Measurements from ENCODE around the gene WNT3A. TPM values are rescaled to one million over a fixed set of nuclear protein-coding genes. Genes with fewer than 3 reads are reported as not detected.
A peak's percentile ranks its signal among the peaks of the same experiment; 100 is the strongest.

The WNT3A gene
- total RNA-seq, 1 experiment from 2014 or later = not detected

DNA sequence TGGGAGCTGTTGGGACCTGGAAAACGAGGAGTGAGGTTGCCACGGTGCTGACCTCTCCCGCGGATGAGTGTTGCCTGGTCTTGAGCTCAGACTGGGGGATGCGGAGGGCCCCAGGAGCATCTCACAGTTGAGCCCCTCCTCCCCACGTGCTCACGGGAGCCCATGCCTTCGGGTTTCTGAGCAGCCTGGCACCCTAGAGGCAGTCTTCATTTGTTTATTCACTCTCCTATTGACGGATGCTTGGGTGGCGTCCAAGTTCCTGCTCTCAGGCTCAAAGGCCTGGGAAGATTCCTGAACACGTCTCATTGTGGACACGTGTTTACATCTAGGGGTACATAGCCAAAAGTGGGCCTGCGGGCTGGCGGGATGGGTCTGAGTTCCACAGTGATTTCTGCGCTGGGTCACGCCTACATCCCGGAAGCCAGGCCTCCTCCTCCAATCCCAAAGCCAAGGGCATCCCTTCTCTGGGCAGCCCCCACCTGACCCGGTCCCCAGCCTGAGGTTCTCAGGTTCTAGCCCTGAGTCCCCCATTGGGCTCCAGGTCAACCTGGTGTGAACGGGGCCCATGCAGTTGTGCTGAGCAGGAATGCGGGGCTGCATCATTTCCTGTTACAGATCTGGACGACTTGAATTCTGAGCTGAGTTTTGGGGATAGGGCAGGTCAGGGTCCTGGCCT is 14.7 kb downstream of the WNT3A start:
- TF ChIP-seq CTCF (IDR thresholded peaks at IDR 0.05; ENCODE audit: unreplicated experiment) = no peak
- BruUV-seq (replicated peaks) = no TSS peak
- H3K4me3 Mint-ChIP-seq (ENCODE audit: low read depth, unreplicated experiment) = no peak overlapping the region
- no peaks in the 10 kb centered on the region for H3K4me1 Mint-ChIP-seq (ENCODE audit: low read depth, unreplicated experiment)
- H3K9me3 Mint-ChIP-seq (ENCODE audit: low read depth, unreplicated experiment) = no peaks in the 10 kb centered on the region
- peak; percentile 39 for DNase-seq
- no peak overlapping the region for H3K27ac Mint-ChIP-seq (ENCODE audit: unreplicated experiment)
- H3K27me3 Mint-ChIP-seq (ENCODE audit: unreplicated experiment) = peaks cover 30% of the 10 kb centered on the region
- no peaks in the 10 kb centered on the region for H3K36me3 Mint-ChIP-seq (ENCODE audit: insufficient read depth, unreplicated experiment)
- intact Hi-C loops (cut with micrococcal nuclease; ENCODE audit: unreplicated experiment) = no loop called here
- CTCF ChIA-PET = interaction anchor here (1.0 kb wide), 1 partner anchor 22 kb away, joined by 4 read pairs; no protein-coding TSS in a partner anchor

GRCh38 chr1:228022571-228023293 is 15.9 kb downstream of the WNT3A start:
- no peak for TF ChIP-seq CTCF (IDR thresholded peaks at IDR 0.05; ENCODE audit: unreplicated experiment)
- Mint-ChIP-seq H3K4me3 (ENCODE audit: low read depth, unreplicated experiment) (no peak overlapping the region), H3K4me1 (ENCODE audit: low read depth, unreplicated experiment) (no peaks in the 10 kb centered on the region), H3K36me3 (ENCODE audit: insufficient read depth, unreplicated experiment) (no peaks in the 10 kb centered on the region), H3K27ac (ENCODE audit: unreplicated experiment) (no peak overlapping the region), H3K9me3 (ENCODE audit: low read depth, unreplicated experiment) (no peaks in the 10 kb centered on the region), H3K27me3 (ENCODE audit: unreplicated experiment) (peaks cover 42% of the 10 kb centered on the region)
- CTCF ChIA-PET = interaction anchor here (0.5 to 0.6 kb wide), 2 partner anchors 23 to 271 kb away, joined by 3 to 4 read pairs; no protein-coding TSS in a partner anchor
- no peak for DNase-seq
- intact Hi-C loops (cut with micrococcal nuclease; ENCODE audit: unreplicated experiment) = no loop called here
- BruUV-seq (replicated peaks) = no TSS peak

DNA sequence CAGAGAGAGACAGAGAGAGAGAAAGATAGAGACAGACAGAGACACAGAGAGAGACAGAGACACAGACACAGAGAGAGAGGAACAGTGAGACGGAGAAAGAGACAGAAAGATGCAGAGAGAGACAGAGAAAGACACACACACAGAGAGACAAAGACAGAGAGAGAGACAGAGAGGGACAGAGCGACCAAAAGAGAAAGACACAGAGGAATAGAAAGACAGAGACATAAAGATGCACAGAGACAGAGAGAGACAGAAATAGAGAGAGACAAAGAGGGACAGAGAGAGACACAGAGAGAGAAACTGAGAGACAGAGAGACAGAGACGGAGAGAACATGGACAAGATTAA is 16.5 kb downstream of the WNT3A start:
- CTCF ChIA-PET = no interaction called here

GRCh38 chr1:228029281-228029680 is 22.5 kb downstream of the WNT3A start:
- no peak overlapping the region for H3K27ac Mint-ChIP-seq (ENCODE audit: unreplicated experiment)
- intact Hi-C loops (cut with micrococcal nuclease; ENCODE audit: unreplicated experiment) = no loop called here
- no peak overlapping the region for H3K4me3 Mint-ChIP-seq (ENCODE audit: low read depth, unreplicated experiment)
- no TSS peak for BruUV-seq (replicated peaks)
- TF ChIP-seq CTCF (IDR thresholded peaks at IDR 0.05; ENCODE audit: unreplicated experiment) = no peak
- peaks cover 53% of the 10 kb centered on the region for H3K27me3 Mint-ChIP-seq (ENCODE audit: unreplicated experiment)
- H3K4me1 Mint-ChIP-seq (ENCODE audit: low read depth, unreplicated experiment) = no peaks in the 10 kb centered on the region
- H3K36me3 Mint-ChIP-seq (ENCODE audit: insufficient read depth, unreplicated experiment) = no peaks in the 10 kb centered on the region
- DNase-seq = no peak
- CTCF ChIA-PET = no interaction called here
- peaks cover 3% of the 10 kb centered on the region for H3K9me3 Mint-ChIP-seq (ENCODE audit: low read depth, unreplicated experiment)

More for the DNA sequence above, 16.5 kb downstream of the WNT3A start:
- no peak for TF ChIP-seq CTCF (IDR thresholded peaks at IDR 0.05; ENCODE audit: unreplicated experiment)
- Mint-ChIP-seq H3K4me1 (ENCODE audit: low read depth, unreplicated experiment) (no peaks in the 10 kb centered on the region), H3K27ac (ENCODE audit: unreplicated experiment) (no peak overlapping the region), H3K9me3 (ENCODE audit: low read depth, unreplicated experiment) (no peaks in the 10 kb centered on the region), H3K36me3 (ENCODE audit: insufficient read depth, unreplicated experiment) (no peaks in the 10 kb centered on the region), H3K4me3 (ENCODE audit: low read depth, unreplicated experiment) (no peak overlapping the region), H3K27me3 (ENCODE audit: unreplicated experiment) (peaks cover 44% of the 10 kb centered on the region)
- BruUV-seq (replicated peaks) = no TSS peak
- intact Hi-C loops (cut with micrococcal nuclease; ENCODE audit: unreplicated experiment) = no loop called here
- DNase-seq = no peak

Measured in Calu3 (cell line).